K562 (cell line): Measurements from ENCODE around the gene PDE6G.

ENCODE experiments used
- C11orf30 ChIP-seq: fragments of 450-650 bp; IDR thresholded peaks from 2 replicates; pipeline ENCODE4 v1.6.1; 2016; ENCODE audit warnings: low read depth, mild to moderate bottlenecking
- CEBPZ ChIP-seq: fragments of 150-350 bp; IDR thresholded peaks from 2 replicates; pipeline ENCODE4 v1.6.1; 2014; ENCODE audit warnings: low read depth, mild to moderate bottlenecking, low read length, borderline replicate concordance
- CTCF ChIP-seq, 3 experiments: IDR thresholded peaks in 2 of 3; conservative IDR thresholded peaks in 1 of 3; 2 replicates each; pipeline ENCODE4 v1.5.1; 2011 to 2012; ENCODE audit warnings: low read length in 3 of 3, mild to moderate bottlenecking in 3 of 3, control low read depth in 2 of 3, improper control_type of control experiment in 1 of 3, inconsistent platforms in 1 of 3, low read depth in 1 of 3, mixed read lengths in 1 of 3, moderate library complexity in 1 of 3; ENCODE audit not compliant: insufficient read depth in 2 of 3
- EP300 ChIP-seq: IDR thresholded peaks from 2 replicates; pipeline ENCODE4 v1.6.1; 2012; ENCODE audit warnings: low read length, improper control_type of control experiment
- KHSRP ChIP-seq: fragments of 450-650 bp; IDR thresholded peaks from 2 replicates; pipeline ENCODE4 v1.6.1; 2017
- SNAPC5 ChIP-seq: fragments of 250-450 bp; sonication (Bioruptor Pico); IDR thresholded peaks from 2 replicates; pipeline ENCODE4 v1.8.0; 2021; ENCODE audit warnings: moderate library complexity, mild to moderate bottlenecking, inconsistent platforms
- YY1 ChIP-seq, 3 experiments: IDR thresholded peaks; 2 replicates each; pipeline ENCODE4 v1.6.1; 2011; ENCODE audit warnings: low read length in 2 of 3, mild to moderate bottlenecking in 2 of 3, moderate library complexity in 2 of 3, borderline replicate concordance in 1 of 3, control low read depth in 1 of 3, low read depth in 1 of 3; ENCODE audit not compliant: insufficient read depth in 3 of 3, insufficient replicate concordance in 2 of 3, control insufficient read depth in 1 of 3, insufficient read length in 1 of 3; ENCODE audit errors: extremely low read depth in 1 of 3
- ZBTB17 ChIP-seq: fragments of 450-650 bp; formaldehyde crosslinking; IDR thresholded peaks from 2 replicates; pipeline ENCODE4 v1.4.0; 2020; ENCODE audit warnings: mild to moderate bottlenecking
- ZNF23 ChIP-seq: fragments of 250-450 bp; sonication (Bioruptor Pico); IDR thresholded peaks from 2 replicates; pipeline ENCODE4 v1.4.0; 2020; ENCODE audit warnings: mild to moderate bottlenecking
- ZSCAN29 ChIP-seq: fragments of 450-650 bp; IDR thresholded peaks from 2 replicates; pipeline ENCODE4 v1.6.1; 2017

GRCh38 chr17:81703747-81704654 is 47.7 kb upstream of the PDE6G start:
- TF ChIP-seq ZSCAN29: no peak
- TF ChIP-seq C11orf30: no peak
- TF ChIP-seq KHSRP: no peak
- no peak for TF ChIP-seq SNAPC5
- no peak for TF ChIP-seq CTCF (IDR thresholded peaks at IDR 0.05 in 2 of 3, conservative IDR thresholded peaks at IDR 0.05 in 1 of 3; ENCODE audit: insufficient read depth in 2 of 3, low read depth in 1 of 3, low read length in 3 of 3)
- no peak for TF ChIP-seq CEBPZ
- TF ChIP-seq YY1 (IDR thresholded peaks at IDR 0.05; ENCODE audit: borderline replicate concordance in 1 of 3, control insufficient read depth in 1 of 3, extremely low read depth in 1 of 3, insufficient read depth in 3 of 3, insufficient read length in 1 of 3, insufficient replicate concordance in 2 of 3, low read depth in 1 of 3, low read length in 2 of 3): no peak
- no peak for TF ChIP-seq ZNF23 (CRISPR knock-in tag)
- TF ChIP-seq EP300: no peak
- TF ChIP-seq ZBTB17 (CRISPR knock-in tag): no peak
